GM21526 (cell line): Measurements from ENCODE around the gene HABP4.

Source experiments
- ATAC-seq: cut with Tn5 transposase; IDR thresholded peaks from one replicate; pipeline ENCODE4 v1.9.1; 2021; ENCODE audit warnings: moderate library complexity; ENCODE audit not compliant: unreplicated experiment, low FRiP score

The HABP4 gene

DNA sequence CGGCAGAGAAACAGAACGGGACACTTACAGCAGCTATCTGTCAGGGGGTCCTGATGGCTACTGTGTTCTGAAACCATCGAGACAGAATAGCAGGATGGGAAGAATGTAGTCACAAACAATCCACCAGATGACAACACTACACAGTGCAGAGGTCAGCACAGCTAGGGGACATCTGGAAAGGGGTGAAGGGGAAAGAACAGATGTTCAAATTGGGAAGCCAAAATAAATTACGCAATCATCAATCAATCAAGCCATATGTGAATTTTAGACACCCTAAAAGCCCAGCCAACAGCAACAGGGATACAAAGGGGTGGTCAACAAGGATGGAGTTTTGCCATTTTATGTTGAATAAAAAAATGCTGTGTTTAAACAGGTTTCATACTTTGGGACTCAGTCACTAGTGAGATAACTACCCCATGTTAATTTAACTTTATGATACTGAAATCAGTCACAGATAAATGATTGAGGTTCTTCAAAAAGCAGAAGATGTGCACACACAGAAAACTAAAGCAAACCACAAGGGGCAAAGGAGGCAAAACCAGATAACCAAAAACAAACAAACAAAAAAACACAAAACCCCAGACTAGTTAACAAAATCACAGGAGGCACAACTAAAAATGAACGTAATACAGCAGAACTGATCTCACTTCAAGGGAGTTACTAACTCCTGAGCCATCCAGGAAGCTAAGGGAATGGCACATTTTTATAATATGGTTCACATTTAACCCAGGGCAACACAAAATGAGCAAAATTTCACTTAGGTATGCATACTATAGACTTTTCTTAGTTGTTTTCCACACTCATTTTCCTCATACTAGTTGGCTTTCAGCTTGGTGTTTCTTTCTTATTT is 65.9 kb downstream of the HABP4 start:
- ATAC-seq: no peak

DNA sequence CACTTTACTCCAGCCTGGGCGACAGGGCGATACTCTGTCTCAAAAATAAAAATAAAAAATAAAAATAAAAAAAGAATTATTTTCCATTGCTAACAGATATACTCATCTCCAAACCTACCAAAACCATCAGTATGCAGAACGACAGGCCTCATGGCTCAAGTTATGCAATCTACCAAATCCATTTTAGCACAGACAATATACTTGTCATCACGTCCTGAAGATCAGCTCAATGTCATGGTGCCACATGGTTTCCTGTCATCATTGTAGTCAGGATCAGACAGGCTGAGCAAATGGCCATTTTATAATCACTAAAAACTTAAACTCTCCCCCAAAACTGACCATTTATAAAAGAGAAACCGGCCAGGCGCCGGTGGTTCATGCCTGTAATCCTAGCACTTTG is 69.1 kb downstream of the HABP4 start:
- no peak for ATAC-seq

DNA sequence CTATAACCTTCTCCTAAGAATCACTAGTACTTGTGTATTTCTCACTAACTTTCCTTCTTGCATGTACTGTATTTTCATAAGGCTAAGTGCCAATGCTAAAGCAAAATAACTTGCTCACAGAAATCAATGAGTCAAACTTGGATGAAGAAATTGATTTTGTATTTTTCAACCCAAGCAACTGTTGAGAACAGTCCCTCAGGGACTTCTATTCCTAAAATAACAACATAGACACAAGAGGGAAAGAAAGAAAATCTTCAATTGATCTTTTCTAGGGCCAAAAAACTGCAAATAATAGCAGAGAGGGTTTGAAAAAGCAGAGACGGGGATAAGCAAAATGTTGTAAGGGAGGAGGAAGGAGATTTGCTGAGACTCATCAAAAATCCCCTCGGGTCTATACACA is 69.8 kb downstream of the HABP4 start:
- ATAC-seq: no peak

DNA sequence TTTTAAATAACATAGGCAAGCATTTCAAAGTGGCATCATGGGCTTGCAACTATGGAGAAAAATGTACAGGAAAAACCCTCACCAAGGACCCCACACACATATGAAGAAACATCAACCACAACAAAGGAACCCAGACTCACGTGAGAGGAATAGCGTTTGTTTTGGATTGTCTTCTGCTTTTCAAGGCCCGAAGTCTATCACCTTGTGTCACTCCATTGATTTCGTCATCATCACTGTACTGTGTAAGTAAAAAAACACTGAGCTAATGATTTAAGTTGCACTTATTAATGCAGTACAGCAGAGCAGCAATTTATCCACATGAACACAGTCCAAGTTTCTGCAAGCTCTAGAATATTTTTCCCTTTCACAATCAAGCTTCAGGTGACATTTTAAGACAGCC is 72.4 kb downstream of the HABP4 start:
- ATAC-seq: no peak

DNA sequence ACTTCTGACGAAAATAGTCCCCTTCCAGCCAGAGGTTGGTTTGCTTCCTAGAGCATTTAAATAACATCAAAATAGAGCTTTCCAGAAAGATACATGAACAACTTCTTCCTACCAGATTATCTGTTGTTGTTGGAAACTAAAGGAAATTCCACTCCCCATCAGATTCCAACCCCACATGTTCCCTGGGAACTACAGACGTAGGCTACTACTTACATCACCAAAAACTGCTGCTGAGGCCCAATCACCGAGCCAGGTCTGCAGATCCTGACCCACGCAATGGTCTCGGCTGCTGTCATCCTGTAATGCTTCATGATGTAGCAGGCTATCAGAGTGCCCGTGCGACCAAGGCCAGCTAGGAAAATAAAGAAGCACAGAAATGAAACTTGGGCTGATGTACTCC is 73.4 kb downstream of the HABP4 start:
- no peak for ATAC-seq

DNA sequence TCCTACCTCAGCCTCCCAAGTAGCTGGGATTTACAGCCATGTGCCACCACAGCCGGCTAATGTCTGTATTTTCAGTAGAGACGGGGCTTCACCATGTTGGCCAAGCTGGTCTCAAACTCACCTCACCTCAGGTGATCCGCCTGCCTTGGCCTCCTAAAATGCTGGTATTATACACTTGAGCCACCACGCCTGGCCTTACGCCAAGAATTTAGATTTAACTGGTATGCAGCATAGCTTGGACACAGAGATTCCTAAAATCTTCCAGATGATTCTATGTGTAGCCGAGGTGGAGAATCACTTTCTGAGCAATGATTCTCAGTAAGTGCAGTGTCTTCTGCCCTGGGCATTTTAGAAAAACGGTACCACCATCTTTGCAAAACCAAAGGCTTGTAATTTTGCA is 74.1 kb downstream of the HABP4 start:
- ATAC-seq: no peak

DNA sequence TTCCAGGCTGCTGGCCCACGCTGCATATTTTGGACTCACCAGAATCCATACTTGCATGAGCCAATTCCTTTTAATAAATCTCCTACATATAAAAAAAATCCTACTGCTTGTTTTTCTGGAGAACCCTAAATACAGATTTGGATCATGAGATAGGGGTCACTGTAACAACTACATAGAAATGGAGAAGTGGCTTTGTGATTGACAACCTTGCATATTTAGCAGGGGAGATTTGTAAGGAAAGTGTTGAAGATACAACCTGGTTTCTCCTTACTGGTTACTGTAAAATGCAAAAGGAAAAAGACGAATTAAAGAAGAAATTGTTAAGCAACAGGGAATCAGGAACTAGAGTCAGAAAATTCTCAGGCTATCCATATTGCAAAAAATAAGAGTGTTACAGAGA is 74.8 kb downstream of the HABP4 start:
- no peak for ATAC-seq

DNA sequence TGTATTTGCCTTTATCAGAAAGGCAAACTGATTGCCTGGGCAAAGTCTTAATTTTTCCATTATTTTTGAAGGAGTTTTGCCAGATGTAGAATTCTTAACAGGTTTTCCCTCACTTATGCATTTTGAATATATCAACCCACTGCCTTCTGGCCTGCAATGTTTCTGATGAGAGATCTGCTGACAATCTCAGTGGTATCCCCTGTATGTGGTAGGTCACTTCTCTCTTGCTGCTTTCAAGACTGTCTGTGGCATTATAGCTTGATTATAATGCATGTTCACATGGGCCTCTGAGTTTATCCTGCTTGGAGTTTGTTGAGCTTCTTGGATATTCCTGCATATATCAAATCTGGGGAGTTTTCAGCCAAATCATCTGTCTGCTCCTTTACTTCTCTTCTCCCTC is 82.2 kb downstream of the HABP4 start:
- ATAC-seq: no peak

DNA sequence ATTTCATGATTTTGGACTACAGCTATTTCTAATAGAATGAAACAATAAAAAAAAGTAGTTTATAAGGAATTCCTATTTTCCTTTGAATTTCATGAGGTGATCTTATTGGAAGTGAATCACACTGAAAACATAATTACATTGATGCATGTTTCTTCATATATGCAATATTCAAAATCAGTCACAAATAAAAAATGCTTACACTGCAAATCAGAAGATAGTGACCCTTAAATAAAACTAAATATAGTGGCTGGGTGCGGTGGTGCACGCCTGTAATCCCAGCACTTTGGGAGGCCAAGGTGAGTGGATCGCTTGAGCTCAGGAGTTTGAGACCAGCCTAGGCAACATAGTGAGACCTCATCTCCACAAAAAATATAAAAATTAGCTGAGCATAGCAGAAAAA is 90.1 kb downstream of the HABP4 start:
- ATAC-seq: no peak
